GM21528 (cell line): Measurements from ENCODE around the gene NUB1.

Experiments
- ATAC-seq: cut with Tn5 transposase; IDR thresholded peaks from one replicate; pipeline ENCODE4 v1.9.1; 2021; ENCODE audit warnings: mild to moderate bottlenecking, moderate library complexity; ENCODE audit not compliant: unreplicated experiment, low FRiP score

The NUB1 gene

DNA sequence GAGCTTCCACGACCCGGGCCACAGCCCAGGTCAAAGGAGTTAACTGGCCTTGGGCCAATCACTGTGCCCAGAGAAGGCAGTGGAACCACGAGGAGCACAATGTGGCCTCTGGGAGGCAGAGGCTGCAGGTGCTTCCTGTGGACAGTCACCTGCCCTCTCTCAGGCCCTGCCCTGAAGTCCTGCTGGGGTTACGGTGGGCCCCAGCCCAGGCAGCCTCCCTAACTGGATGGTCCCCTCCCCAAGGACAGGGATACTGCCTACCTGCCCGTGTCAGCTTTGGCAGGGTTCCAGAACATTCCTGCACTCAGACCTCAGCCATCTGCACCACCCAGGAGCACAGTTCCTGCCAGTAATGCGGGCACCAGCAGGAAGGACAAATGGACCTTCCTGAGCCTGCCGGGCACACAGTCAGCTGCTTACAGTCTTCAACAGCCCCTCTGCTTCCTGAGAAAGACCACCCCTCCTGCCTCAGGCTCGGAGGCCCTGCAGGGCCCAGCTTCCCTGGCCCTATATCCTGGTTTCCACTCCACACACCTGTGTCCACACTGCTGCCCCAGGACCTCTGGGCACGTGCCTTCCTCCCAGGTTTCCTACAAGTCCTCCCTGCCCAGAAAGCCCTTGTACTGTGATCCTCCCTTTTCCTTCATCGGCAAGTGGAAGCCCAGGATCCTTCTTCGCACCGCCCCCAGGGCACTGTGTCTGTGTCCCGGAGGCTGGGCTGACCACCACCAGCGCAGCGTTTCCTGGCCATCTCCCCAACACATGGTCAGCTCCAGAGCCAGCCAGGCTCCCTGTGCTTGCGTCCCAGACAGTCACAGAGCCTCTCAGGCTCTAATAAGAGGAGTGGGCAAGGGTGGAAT lies 44.9 kb downstream of the NUB1 start:
- no peak for ATAC-seq

DNA sequence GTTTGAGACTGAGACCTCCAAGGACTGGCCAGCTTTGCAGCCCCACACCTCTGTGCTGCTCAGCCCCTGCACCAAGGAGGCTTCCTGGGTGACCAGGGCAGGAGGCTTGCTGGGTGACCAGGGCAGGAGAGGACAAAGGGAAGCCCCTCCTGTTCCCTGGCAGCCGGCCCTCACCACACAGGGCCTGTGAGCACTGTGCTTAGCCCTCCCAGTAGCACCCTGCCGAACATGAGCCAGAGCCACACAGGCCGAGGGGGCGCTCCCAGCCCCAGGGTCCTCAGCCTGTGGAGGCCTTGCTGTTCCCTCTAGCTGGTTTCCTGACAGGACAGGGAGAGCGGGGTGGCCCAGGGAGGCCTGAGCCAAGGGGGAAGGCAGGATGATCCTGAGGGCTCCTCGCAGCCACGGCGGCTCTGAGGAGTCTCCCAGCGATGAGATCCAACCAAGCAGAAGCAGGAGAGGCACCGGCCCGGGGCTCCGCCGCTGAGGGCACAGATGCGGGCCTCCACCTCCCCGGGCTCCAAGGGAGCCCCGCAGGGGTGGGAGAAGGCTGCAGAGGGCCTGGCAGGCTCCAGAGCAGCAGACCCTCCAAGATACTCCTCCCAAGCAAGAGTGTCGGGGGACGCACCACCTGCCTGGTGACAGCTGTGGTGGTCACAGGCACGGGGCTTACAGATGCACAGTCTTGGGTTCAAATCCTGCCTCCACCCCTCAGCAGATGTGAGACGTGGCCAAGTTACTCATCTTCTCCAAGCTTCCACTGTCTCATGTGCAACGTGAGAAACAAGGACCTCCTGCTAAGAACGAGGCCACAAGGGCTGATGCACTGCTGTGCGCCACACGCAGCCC lies 45.8 kb downstream of the NUB1 start:
- no peak for ATAC-seq

DNA sequence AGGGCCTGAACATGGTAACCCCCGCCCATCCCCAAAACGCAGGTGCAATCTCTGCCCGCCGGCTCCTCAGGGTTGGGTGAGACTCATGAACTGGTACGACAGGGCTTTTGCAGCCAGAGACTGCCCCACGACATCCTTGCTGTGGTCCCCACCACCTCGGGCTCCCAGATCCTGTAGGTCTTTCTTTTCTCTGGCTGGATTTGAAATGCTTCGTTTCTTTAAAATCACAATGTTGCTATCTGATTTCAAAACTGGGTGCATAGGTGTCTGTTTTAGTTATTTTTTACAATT lies 46.3 kb downstream of the NUB1 start:
- ATAC-seq, result no peak

DNA sequence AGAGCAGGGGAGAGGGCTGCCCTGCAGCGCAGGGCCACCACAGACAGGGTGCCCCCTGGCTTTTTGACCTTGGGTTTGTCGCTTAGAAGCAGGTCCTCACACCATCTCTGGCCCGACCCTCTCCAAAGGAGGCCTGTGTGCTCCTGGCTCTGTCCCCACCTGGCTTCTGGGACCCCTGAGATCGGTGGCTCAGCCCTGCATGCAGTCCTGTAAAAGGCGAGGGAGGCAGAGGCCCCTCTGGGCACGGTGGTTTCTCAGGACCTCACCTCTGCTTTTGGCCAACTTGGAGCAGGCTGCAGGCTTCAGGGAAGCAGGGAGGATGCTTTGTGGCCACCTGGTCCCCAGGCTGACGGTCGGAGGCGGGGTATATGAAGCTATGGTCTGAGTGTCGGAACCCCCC lies 46.8 kb downstream of the NUB1 start:
- no peak for ATAC-seq

DNA sequence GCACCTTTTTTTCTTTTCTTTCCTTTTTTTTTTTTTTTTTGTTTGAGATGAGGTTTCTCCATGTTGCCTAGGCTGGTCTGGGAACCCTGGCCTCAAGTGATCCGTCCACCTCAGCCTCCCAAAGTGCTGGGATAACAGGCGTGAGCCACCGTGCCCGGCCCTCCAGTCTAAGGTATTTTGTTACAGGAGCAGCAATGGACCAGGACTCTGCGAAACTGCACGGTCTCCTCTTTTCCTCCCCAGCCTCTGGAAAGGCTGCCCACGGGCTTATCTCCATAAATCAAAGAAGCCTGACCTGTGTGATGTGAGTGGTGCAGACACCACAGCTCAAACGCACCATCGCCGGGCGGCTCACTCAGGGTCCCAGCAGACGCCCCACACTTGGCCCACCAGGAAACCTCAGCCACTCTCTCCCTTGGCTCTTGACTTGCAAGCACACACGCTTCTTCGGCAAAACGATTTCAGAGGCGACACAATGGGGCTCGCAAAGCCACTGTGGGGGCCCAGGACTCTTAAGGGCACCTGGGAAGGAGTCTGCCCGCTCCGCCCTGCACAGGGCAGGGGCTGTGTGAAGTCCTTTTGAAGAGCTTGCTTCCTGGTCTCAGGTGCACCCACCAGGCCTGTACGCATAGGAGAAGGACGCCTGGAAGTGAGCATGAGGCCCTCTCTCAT lies 47.6 kb downstream of the NUB1 start:
- ATAC-seq, result no peak

DNA sequence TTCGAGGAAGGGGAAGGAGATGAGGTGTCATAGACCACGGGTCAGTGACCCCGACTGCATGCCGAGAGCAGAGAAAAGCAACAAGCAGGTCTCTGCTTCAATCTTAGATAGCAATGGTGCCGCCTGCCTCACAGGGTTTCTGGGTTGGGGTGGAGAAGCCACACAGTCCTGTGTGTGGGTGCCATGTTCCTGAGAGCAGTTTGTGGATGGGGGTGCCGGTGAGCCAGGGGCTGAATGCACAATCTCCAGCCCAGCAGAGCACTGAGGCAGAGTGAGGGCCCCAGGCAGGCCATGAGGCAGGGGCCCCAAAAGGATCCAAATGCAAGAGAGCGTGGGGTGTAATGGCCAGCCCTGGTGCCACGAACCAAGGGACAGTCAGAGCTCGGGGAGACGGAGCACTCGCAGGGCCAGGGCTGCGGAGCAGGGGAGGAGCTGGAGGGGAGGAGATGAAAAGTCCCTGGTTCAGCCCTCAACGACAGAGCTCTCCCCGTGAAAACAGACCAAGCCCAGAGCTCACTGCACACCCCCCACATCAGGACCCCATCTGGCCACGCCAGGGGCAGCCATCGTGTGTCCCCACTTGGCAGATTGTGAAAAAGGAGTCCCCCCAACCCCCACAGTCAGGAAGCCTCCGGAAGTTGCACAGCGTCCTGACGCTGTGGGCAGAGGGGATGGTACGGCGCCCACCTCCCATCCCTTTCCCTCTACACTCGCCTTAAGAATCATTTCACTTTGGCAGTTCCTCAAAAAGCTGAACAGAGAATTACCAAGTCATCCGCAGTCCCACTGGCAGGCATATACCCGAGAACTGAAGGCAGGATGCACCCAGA lies 48.4 kb downstream of the NUB1 start:
- no peak for ATAC-seq

DNA sequence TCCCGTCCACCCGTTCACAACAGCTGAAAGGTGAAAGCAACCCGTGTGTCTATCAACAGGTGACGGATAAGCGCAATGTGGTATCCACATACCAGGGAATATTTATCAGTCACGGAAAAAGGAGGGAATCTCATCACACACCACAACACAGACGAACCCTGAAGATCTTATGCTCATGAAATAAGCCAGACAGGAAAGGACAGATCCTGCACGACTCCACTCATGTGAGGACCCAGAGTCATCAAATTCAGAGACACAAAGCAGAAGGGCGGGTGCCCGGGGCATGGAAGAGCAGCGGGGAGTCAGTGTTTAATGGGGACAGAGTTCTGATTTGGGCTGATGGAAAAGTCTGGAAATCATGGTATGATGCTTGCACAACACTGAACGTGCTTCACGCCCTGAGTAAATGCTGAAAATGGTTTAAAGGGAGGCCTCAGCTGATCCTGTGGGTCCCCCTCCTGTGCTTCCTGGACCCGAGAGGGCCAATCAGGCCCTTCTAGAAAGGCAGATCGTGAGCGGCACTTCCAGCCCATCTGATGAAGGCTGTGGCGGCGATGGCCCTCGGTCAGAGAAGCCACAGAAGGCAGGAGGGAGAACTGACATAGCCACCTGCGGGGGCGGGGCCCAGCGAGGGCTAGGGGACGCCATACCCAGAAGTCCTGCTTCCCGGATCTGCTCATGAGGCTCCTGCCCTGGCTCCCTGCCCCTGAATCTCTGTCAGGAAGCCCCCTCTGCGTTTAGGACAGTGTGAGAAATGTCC lies 49.2 kb downstream of the NUB1 start:
- no peak for ATAC-seq

DNA sequence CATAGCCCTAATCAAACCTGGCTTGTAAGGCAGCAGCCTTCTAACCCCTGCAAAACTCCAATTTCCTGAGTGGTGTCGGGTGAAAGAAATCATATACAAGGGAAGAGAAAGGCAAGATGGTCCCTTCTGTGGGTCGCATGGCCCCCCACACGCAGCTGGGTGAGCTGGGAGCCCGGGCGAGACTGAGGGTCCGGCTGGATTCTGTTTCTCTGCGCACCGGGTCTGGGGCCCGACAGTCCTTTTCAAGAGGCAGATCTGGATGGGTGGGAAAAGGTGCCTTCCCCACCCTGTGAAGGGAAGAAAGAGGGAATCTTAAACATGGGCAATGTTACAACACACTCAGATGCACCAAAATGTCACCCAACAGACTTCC lies 49.7 kb downstream of the NUB1 start:
- ATAC-seq, result no peak

DNA sequence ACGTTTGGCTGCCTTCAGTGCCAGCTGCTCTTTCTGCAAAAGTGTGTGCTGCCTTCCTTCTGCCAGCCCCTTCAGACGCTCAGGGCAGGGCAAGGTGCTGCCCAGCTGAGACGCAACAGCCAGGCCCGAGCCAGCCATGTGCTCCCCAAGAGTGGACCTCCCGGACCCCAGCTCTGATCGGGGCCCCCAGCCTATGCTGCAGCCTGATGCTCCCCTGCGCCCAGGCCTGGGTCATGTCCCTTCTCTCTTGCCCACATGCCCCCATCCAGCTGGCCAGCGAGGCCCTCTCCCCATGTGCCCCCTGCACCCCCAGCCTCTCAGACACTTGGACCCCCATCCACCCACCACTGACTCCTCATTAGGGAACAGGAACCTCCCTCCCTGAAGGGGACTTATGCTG lies 50.4 kb downstream of the NUB1 start:
- no peak for ATAC-seq

DNA sequence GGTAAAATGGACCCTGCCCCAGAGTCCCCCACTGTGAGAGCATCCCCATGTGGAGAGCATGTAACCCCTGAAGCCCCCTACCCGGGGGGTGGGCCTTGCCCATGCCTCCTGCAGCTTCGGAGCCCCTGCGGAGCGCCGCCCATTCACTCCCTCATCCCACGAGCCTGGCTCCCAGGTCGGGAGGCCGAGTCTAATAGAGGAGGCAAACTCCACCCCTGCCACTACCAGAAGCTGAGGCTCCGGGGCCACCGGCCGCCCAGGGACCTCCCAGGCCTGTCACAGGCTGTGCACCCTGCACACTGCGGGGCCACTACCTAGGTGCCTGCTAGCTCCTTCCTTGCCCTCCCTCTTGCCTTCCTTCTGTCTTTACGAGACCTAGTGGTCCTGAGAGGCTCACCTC lies 50.8 kb downstream of the NUB1 start:
- ATAC-seq, result no peak

DNA sequence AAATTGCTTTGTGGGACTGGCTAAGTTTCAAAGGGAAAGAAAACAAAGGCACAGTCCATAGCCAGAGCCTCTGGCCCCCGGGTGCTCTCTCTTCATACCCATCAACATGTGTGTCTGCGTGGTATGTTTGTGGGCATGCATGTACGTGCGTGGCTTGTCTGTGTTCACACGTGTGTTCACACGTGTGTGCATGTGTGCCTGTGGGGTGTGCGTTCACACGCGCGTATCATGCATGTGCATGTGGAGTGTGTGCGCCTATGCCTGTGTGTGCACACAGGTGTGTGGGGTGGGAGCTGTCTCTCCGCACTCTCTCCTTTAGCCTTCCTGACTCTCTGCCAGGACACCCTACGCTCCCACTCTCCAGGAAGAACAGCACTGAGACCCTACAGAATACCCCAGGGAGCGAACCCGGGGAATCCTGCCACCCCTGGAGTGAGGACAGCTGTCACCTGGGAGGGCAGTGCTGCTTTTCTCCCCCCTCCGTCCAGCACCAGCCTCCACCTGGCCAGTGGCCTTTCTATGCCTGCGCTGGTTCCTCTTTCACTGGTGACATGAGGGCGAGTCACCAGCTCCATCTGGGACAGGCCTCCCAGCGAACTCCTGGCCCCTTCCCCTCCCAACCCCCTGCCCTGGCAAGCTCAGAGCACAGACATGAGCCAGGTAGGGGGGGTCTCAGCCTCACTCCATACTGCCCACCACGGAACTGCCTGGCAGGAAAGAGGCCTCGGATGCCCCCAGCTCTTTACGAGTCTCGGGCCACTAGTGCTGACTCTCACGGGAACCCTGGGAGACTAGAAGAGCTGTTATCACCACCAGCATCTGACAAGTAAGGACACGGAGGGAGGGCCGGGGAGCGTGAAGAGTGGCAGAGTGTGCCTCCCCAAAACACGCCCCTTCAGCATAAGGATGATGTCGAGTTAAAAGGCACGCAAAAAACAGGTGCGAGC lies 51.7 kb downstream of the NUB1 start:
- no peak for ATAC-seq

DNA sequence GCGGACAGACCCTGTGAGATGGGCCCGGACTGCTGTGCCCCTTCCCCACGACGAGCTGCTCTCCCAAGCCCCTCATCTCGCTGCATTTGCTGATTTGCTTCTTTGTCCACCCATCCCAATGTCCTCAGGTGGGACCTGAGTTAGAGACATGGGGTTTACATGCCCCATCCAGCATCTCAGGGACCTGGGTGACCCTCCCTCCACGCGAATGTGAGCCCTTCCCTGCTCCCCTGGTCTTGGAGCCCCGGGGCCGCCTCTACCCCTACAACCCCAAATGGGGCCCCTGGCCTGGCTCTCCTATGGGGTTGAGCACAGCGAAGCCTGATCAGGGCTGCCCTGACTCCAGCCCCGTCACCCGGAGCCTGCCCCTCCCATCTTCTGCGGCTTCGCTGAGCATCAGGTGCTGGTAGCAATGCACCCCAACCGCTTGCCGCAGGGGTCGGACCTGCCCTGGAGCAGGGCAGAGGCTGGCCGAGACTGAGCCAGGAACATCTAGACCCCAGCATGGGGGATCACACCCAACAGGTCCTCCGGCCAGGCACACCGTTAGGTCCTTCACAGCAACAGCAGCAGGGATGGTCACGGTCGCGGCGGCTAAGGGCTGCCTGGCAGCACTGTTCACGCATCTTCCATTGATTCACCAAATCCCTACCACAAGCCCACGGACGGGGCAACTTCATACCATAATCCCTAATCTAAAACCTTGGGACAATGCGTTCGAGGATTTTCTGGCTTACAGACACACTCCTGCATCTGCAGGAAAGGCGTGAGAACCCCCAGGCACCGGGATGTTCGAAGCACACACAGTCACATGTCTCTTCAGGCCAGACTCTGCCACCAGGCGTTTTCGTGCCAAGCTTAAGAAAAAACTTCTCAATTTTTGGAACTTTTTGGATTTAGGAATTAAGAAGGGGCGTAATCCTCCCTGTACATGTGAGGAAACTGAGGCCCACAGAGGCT lies 52.7 kb downstream of the NUB1 start:
- no peak for ATAC-seq

DNA sequence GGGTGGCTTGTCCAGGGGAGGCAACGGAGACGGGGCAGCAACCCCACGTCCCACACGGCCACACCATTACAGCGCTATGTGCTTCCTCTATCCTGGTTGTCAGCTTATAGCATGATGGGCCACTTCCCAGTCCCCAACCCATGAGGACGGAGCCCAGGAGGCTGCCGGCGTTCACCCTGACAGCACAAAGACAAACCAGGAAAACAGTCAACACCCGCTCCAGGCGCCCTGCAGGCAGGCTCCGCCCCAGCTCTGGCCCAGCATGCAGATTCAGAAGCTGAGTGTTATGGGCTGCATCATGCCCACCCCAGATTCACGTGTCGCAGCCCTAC lies 53.4 kb downstream of the NUB1 start:
- no peak for ATAC-seq

DNA sequence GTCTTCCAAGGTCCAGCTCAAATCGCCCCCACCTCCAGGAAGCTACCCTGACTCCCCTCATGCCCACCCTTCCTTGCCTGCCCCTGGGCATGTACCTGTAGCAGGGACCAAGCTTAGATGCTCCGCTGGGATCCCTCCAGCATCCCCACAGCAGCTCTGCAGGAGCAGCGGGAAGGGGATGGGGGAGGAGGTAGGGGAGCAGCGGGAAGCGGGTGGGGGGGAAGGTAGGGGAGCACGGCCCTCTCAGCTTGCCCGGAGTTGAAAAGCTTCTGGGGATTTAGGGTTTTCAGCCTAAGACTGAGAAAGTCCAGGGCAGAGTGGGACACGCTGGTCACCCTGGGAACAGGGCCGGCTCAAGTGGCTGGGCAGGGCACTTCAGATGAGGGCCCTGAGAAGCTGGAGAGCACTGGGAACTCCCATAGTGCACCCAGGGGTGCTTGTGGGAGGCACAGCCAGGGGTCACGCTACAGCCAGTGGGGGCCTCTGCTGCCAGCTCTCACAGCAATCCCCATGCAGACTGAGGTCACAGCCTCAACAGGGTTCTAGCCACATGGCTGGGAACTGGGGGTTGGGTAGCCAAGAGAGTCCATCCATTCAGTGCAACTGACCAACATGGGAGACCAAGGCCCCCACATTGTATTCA lies 54.8 kb downstream of the NUB1 start:
- ATAC-seq, result no peak

DNA sequence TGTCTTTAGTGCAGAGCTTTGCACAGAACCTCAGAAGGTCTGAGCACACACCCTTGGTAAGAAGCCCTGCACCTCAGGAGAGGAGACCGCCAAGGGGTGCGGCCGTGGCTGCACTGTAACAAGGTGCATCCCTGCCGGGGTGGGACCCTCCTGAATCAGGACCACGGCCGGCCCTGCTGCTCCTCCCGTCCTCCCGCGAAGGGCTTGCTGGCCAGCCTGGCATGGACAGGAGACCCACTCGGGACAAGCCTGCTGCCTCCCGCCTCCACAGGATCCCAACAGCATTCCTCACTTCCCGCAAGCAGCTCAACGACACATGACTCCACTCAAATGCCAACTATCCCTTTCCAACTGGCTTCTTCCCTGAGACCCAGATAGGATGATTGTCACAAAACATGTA lies 55.4 kb downstream of the NUB1 start:
- no peak for ATAC-seq

DNA sequence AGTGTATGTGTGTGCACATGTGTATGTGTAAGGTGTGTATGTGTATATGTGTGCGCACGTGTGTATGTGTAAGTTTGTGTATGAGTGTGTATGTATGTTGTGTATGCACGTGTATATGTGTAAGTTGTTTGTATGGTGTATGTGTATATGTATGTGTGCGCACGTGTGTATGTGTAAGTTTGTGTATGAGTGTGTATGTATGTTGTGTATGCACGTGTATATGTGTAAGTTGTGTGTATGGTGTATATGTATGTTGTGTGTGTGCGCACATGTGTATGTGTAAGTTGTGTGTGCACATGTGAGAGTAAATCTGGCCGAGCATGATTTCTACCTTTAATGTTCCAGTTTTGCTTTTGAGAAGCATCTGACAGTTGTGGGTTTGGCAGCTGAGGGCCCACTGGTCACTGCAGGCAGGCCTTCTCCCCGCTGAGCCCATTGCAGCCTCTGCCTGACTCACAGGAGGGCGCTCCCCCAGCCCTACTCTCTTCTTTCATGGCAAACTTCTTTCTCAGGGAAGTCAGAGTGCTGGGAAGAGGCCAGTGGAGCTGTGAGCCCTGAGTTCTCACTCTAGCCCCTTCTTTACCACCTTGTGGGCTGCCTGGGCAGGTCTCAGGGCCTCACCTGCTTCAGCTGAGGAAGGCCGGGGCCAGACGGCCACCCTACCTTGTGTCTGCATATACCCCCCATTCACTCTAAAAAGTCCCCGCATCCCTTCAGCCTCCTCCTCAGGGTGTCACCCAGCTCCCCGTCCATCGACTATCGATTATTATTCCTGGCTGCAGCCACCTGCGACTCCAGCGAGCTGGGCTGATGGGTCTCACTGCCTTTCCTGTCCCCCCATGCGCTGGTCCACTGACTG lies 57.1 kb downstream of the NUB1 start:
- ATAC-seq, result no peak

DNA sequence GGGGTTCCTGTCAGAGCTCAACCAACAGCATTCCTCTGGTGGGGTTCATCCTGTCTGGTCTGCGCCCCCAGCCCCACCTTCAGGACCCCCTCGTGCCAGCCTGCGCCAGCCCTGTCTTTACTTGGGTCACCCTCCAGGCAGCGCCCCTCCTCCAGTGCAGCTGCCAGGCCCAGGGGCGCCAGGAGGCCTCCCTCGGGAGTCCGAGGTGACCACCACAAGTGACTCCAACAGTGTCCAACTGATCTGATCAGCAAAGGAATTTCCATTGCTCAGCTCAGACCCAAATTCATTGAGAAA lies 57.6 kb downstream of the NUB1 start:
- ATAC-seq, result no peak
